Measurements from ENCODE around the gene CTNNBIP1. TPM values are rescaled to one million over a fixed set of nuclear protein-coding genes. Genes with fewer than 3 reads are reported as not detected.

CTNNBIP1 gene
- total and polyA plus RNA-seq, 2 of the 8 experiments (the other 6 are each of a cell fraction or from before 2014, with no cell fraction given): 40.9 to 46.6 TPM

DNA sequence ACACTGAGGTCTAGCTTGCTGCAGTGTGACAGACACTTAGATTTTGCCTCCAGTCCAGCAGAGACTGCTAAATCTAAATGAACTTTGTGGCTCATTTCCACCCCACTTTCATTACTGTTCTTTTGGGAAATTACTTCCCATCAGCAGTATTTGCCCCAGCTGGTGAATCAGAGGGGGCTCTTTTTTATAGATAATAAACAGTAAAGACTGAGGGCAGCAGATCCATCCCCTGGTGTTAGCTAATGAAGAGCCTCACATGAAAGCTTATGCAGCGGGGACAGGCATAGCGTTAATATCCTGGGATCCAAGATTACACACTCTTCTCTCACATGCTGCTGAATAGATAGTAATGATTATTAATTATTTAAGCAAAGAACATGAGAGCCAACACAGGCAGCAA, 6.4 kb upstream of the CTNNBIP1 start:
- Histone ChIP-seq H3K27me3 (replicated peaks in 1 of 4; ENCODE audit: control insufficient read depth in 3 of 4, extremely low read depth in 1 of 4, insufficient read depth in 3 of 4, low read length in 3 of 4) (no peaks in the 10 kb centered on the region), H3K4me2 (ENCODE audit: insufficient read depth in 1 of 2, low read depth in 2 of 2, low read length in 2 of 2) (no peak overlapping the region), H3K14ac (ENCODE audit: insufficient read length) (no peak overlapping the region), H3K4ac (replicated peaks; ENCODE audit: insufficient read length, low read depth, low read length) (no peak overlapping the region), H3K18ac (ENCODE audit: extremely low read depth, low read length) (no peak overlapping the region), H3K9ac (replicated peaks in 1 of 4; ENCODE audit: extremely low read depth in 1 of 4, low read depth in 3 of 4, low read length in 3 of 4) (no peak overlapping the region), H4K8ac (ENCODE audit: extremely low read depth, insufficient read depth, low read length) (no peak overlapping the region), H4K91ac (replicated peaks; ENCODE audit: insufficient read length, low read length) (no peak overlapping the region), H2BK12ac (ENCODE audit: low read depth, low read length) (no peak overlapping the region), H3K56ac (replicated peaks; ENCODE audit: insufficient read length, low read depth, low read length) (no peak overlapping the region), H2BK20ac (ENCODE audit: low read length) (no peak overlapping the region), H3K9me3 (ENCODE audit: insufficient read depth in 2 of 2, low read depth in 1 of 2, low read length in 1 of 2) (no peaks in the 10 kb centered on the region), H2BK5ac (ENCODE audit: low read depth, low read length) (no peak overlapping the region), H2AFZ (ENCODE audit: low read length) (no peak overlapping the region), H3K79me2 (ENCODE audit: control insufficient read depth in 1 of 2, insufficient read depth in 2 of 2, low read length in 2 of 2) (no peaks in the 10 kb centered on the region), H3K79me1 (ENCODE audit: low read depth, low read length) (no peaks in the 10 kb centered on the region), H3K36me3 (ENCODE audit: control insufficient read depth in 2 of 4, insufficient read depth in 4 of 4, low read length in 3 of 4) (no peaks in the 10 kb centered on the region), H3K4me3 (ENCODE audit: extremely low read depth in 1 of 4, insufficient read depth in 2 of 4, low read depth in 3 of 4, low read length in 4 of 4) (no peak overlapping the region), H3K23ac (ENCODE audit: insufficient read length) (no peak overlapping the region), H4K5ac (ENCODE audit: insufficient read length, low read depth, low read length) (no peak overlapping the region), H3K23me2 (ENCODE audit: low read depth, low read length) (no peaks in the 10 kb centered on the region; the same call in 1 of the 2 replicates), H4K20me1 (replicated peaks in 1 of 2; ENCODE audit: control insufficient read depth in 1 of 2, insufficient read depth in 2 of 2, low read length in 2 of 2) (no peaks in the 10 kb centered on the region), H3K27ac (ENCODE audit: low read depth, low read length) (no peak overlapping the region), H2AK5ac (ENCODE audit: low read depth, low read length) (no peak overlapping the region), H3K4me1 (replicated peaks in 1 of 4; ENCODE audit: control insufficient read depth in 3 of 4, insufficient read depth in 4 of 4, low read length in 3 of 4) (no peaks in the 10 kb centered on the region), H2BK120ac (replicated peaks; ENCODE audit: low read depth, low read length) (no peak overlapping the region), H2BK15ac (ENCODE audit: low read length) (no peak overlapping the region)
- no peak for FAIRE-seq
- TF ChIP-seq MAFK (IDR thresholded peaks at IDR 0.05; ENCODE audit: low read depth, low read length) (no peak), CHD2 (IDR thresholded peaks at IDR 0.05; ENCODE audit: low read length) (no peak), JUN (IDR thresholded peaks at IDR 0.05; ENCODE audit: low read depth, low read length) (no peak), GABPA (IDR thresholded peaks at IDR 0.05; ENCODE audit: borderline replicate concordance, insufficient read depth, low read length) (no peak), KDM4A (IDR thresholded peaks at IDR 0.05; ENCODE audit: low read depth, low read length, severe bottlenecking) (no peak), GTF2F1 (IDR thresholded peaks at IDR 0.05; ENCODE audit: borderline replicate concordance, low read depth, low read length) (no peak), SP1 (IDR thresholded peaks at IDR 0.05; ENCODE audit: low read depth, low read length) (no peak)
- no peak for DNase-seq (ENCODE audit: low read depth in 1 of 2, low spot score in 2 of 2)
- WGBS, 2 experiments (ENCODE audit: extremely low coverage in 1 of 2, insufficient coverage in 1 of 2, insufficient read length in 1 of 2, insufficient replicate concordance in 2 of 2, low coverage in 1 of 2, low lambda C conversion rate in 2 of 2, missing lambda C conversion rate in 1 of 2): 84% methylated on average over 2 of the region's 2 CpGs; no CpG with 5 or more reads in 1 of the 2 experiments
- ChIA-PET CTCF (ENCODE audit: partially characterized antibody) (interaction anchor here (0.6 to 2.3 kb wide), 13 partner anchors 9 to 1514 kb away, joined by 3 to 8 read pairs (median 3); no protein-coding TSS in a partner anchor), POLR2A (ENCODE audit: partially characterized antibody) (interaction anchor here (0.9 to 1.2 kb wide), 3 partner anchors 9 to 27 kb away, joined by 4 to 5 read pairs (median 5); partner anchors contain the start of genes LZIC and NMNAT1)
